Cardiac fibroblast (primary cell): Measurements from ENCODE around the gene NDRG3.
"Not testable (repeated sequence)": the region's sequence is repeated elsewhere in the genome, so short reads cannot be mapped to it uniquely, and the experiment has no call there.

Experiments
- DNase-seq, 2 donors: peaks; one replicate each; pipeline versions ENCODE4 v3.0.0 to v3.0.0-alpha.2; 2010; ENCODE audit warnings: low read depth in 2 of 2
- H3K4me3 ChIP-seq, 2 donors: replicated peaks in 1 of 2; 1 replicate in 1 of 2; 2 replicates in 1 of 2; pipeline ENCODE4 v1.5.1; 2011; ENCODE audit warnings: low read depth in 2 of 2, low read length in 2 of 2, mild to moderate bottlenecking in 2 of 2, moderate library complexity in 1 of 2
- TF ChIP-seq, protein P1 (sequence below): IDR thresholded peaks from one replicate; pipeline ENCODE4 v1.5.1; 2011; ENCODE audit warnings: low read depth, mild to moderate bottlenecking, low read length, inconsistent platforms

The NDRG3 gene

GRCh38 chr20:36717021-36717420 lies 28.9 kb downstream of the NDRG3 start:
- no peak overlapping the region for H3K4me3 ChIP-seq
- TF ChIP-seq, protein P1, sequence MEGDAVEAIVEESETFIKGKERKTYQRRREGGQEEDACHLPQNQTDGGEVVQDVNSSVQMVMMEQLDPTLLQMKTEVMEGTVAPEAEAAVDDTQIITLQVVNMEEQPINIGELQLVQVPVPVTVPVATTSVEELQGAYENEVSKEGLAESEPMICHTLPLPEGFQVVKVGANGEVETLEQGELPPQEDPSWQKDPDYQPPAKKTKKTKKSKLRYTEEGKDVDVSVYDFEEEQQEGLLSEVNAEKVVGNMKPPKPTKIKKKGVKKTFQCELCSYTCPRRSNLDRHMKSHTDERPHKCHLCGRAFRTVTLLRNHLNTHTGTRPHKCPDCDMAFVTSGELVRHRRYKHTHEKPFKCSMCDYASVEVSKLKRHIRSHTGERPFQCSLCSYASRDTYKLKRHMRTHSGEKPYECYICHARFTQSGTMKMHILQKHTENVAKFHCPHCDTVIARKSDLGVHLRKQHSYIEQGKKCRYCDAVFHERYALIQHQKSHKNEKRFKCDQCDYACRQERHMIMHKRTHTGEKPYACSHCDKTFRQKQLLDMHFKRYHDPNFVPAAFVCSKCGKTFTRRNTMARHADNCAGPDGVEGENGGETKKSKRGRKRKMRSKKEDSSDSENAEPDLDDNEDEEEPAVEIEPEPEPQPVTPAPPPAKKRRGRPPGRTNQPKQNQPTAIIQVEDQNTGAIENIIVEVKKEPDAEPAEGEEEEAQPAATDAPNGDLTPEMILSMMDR = no peak
- DNase-seq = no peak

DNA sequence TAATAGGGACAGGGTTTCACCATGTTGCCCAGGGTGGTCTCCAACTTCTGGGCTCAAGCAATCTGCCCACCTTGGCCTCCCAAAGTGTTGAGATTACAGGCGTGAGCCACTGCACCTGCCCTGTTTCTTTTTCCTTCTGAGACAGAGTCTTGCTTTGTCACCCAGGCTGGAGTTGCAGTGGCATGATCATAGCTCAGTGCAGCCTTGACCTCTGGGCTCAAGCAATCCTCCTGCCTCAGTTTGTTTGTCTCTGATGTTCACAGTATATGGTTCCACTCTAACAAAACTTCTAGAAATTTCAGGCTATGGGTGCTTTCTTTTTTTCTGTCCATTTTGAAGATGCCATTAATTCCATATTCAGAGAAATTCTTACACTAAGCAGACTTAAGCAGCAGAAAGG lies 33.1 kb downstream of the NDRG3 start:
- DNase-seq = no peak
- no peak overlapping the region for H3K4me3 ChIP-seq
- TF ChIP-seq, protein P1 = no peak

DNA sequence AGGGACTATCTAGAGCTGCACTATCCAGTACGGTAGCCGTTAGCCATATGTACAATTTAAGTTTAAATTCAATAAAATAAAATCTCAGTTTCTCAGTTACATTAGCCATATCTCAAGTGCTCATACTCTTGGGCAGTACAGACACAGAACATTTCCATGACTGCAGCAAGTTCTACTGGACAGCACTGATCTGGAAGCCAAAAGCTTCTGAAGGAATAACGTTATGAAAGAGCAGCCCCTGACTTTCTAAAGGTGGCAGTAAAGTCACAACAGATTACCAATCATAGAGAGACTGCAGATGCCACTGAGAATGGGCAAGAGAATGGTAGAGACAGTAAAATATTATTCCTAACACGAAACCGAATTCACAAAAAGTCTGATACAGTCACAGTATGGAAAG lies 36.8 kb downstream of the NDRG3 start:
- no peak for DNase-seq
- TF ChIP-seq, protein P1 = no peak

DNA sequence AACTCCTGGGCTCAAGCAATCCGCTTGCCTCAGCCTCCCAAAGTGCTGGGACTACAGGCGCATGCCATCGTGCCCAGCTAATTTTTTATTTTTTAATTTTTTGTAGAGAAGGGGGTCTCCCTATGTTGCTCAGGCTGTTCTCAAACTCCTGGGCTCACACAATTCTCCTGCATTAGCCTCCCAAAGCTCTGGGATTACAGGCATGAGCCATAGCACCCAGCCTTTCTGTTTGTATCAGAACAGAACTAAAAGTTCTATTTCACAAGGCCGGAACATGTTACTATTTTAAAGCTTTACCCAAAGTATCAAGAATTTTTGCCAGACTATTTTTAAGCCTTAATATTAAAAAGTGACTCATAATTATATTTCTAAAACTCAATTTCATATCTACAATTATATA lies 42.4 kb downstream of the NDRG3 start:
- TF ChIP-seq, protein P1 = no peak

More for the DNA sequence above, 36.8 kb downstream of the NDRG3 start:
- no peak overlapping the region for H3K4me3 ChIP-seq

GRCh38 chr20:36700438-36700837 lies 45.5 kb downstream of the NDRG3 start:
- DNase-seq = no peak
- TF ChIP-seq, protein P1 = no peak
- H3K4me3 ChIP-seq = no peak overlapping the region

More for the DNA sequence above, 42.4 kb downstream of the NDRG3 start:
- no peak for DNase-seq
- H3K4me3 ChIP-seq = no peak overlapping the region

DNA sequence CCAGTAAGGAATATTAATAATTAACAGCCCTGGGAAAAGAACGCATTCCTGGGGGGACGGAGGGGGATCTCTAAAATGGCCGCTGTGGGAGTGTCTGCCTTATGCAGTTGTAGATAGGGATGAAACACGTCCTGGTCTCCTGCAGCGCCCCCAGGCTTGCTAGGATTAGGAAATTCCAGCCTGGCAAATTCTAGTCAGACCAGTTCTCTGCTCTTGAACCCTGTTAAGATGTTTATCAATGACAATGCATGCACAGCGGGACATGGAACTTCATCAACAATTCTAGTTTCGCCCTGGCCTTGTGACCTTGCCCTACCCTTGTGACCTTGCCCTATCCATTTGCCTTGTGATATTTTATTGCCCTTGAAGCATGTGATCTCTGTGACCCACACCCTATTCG lies 50.4 kb downstream of the NDRG3 start:
- not testable (repeated sequence) for DNase-seq, H3K4me3 ChIP-seq

DNA sequence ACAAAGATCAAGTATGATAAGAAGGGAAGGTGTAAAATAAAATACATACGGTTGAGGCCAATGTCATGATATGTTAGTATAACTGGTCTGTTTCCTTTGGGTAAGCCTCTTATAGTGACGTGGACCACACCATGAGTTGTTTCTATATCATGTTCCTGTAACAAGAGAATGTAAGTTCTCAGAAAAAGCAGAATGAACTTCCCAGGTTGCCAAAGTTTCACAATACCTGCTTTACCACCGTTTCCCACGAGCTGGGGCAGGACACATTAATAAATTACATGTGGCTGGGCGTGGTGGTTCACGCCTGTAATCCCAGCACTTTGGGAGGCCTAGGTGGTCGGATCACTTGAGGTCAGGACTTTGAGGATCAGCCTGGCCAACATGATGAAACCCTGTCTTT lies 57.3 kb downstream of the NDRG3 start:
- TF ChIP-seq, protein P1 = no peak
- H3K4me3 ChIP-seq = no peak overlapping the region
- DNase-seq = no peak
